Neural progenitor cell (in vitro differentiated cells): ENCODE data around the gene LITAFD. TPM values are rescaled to one million over a fixed set of nuclear protein-coding genes. Genes with fewer than 3 reads are reported as not detected.
A peak's percentile ranks its signal among the peaks of the same experiment; 100 is the strongest.

Experiments
- DNase-seq: peaks from one replicate; pipeline ENCODE4 v3.0.0-alpha.2; 2016; ENCODE audit warnings: low spot score
- H2AFZ ChIP-seq: fragments of 200-600 bp; sonication (generic); replicated peaks from 2 replicates; pipeline ENCODE4 v1.6.1; 2016; ENCODE audit warnings: antibody characterized with exemption
- H3F3A ChIP-seq: fragments of 200-600 bp; sonication (generic); 2 replicates; pipeline ENCODE4 v1.6.1; 2016; ENCODE audit warnings: antibody characterized with exemption, low read depth
- H3K27ac ChIP-seq: fragments of 200-600 bp; sonication (generic); 2 replicates; pipeline ENCODE4 v1.5.1; 2016; ENCODE audit warnings: mild to moderate bottlenecking
- H3K27me3 ChIP-seq: fragments of 200-600 bp; sonication (generic); 2 replicates; pipeline ENCODE4 v1.6.1; 2016; ENCODE audit warnings: mild to moderate bottlenecking, moderate library complexity
- H3K36me3 ChIP-seq: fragments of 200-600 bp; sonication (generic); 2 replicates; pipeline ENCODE4 v1.5.1; 2016
- H3K4me1 ChIP-seq: fragments of 200-600 bp; sonication (generic); 2 replicates; pipeline ENCODE4 v1.6.1; 2016; ENCODE audit warnings: mixed run types
- H3K4me2 ChIP-seq: fragments of 200-600 bp; sonication (generic); 2 replicates; pipeline ENCODE4 v1.6.1; 2016
- H3K4me3 ChIP-seq: fragments of 200-600 bp; sonication (generic); 2 replicates; pipeline ENCODE4 v1.5.1; 2016
- H3K79me2 ChIP-seq: fragments of 200-600 bp; sonication (generic); 2 replicates; pipeline ENCODE4 v1.6.1; 2016; ENCODE audit warnings: low read depth
- H3K9ac ChIP-seq: fragments of 200-600 bp; sonication (generic); 2 replicates; pipeline ENCODE4 v1.6.1; 2016
- H3K9me3 ChIP-seq: fragments of 200-600 bp; sonication (generic); 2 replicates; pipeline ENCODE4 v1.5.1; 2016; ENCODE audit warnings: low read depth
- H4K20me1 ChIP-seq: fragments of 200-600 bp; sonication (generic); 2 replicates; pipeline ENCODE4 v1.6.1; 2016; ENCODE audit warnings: low read depth
- H3K27ac Mint-ChIP-seq: 3 replicates; pipeline ENCODE4 v1.8.0; 2021; ENCODE audit warnings: mixed read lengths
- H3K27me3 Mint-ChIP-seq: 2 replicates; pipeline ENCODE4 v1.8.0; 2022; ENCODE audit warnings: low read depth, mild to moderate bottlenecking, inconsistent platforms, moderate library complexity, mixed read lengths; ENCODE audit not compliant: insufficient read depth
- H3K36me3 Mint-ChIP-seq: 3 replicates; pipeline ENCODE4 v1.8.0; 2021; ENCODE audit warnings: mixed read lengths
- H3K4me1 Mint-ChIP-seq: 3 replicates; pipeline ENCODE4 v1.8.0; 2021; ENCODE audit warnings: mixed read lengths
- H3K4me3 Mint-ChIP-seq: 3 replicates; pipeline ENCODE4 v1.8.0; 2021; ENCODE audit warnings: mild to moderate bottlenecking, moderate library complexity, mixed read lengths
- H3K9me3 Mint-ChIP-seq: 3 replicates; pipeline ENCODE4 v1.8.0; 2020; ENCODE audit warnings: mixed read lengths
- CTCF ChIP-seq: fragments of 200-600 bp; sonication (generic); IDR thresholded peaks from 2 replicates; pipeline ENCODE4 v1.5.1; 2017; ENCODE audit warnings: antibody characterized with exemption, mild to moderate bottlenecking
- EZH2 ChIP-seq: fragments of 200-600 bp; sonication (generic); IDR thresholded peaks from 2 replicates; pipeline ENCODE4 v1.6.1; 2017; ENCODE audit warnings: antibody characterized with exemption, mild to moderate bottlenecking, moderate library complexity
- EZH2phosphoT487 ChIP-seq: fragments of 200-600 bp; sonication (generic); IDR thresholded peaks from 2 replicates; pipeline ENCODE4 v1.6.1; 2017; ENCODE audit warnings: antibody characterized with exemption
- total RNA-seq: library from RNA; depleted of rRNA; stranded (reverse); fragments of >200 nt; gene quantifications from 2 replicates; pipeline ENCODE4 v1.2.3, GENCODE V29; 2015; ENCODE audit warnings: low replicate concordance

Gene LITAFD
- total RNA-seq, 1 donor from 2014 or later: not detected

DNA sequence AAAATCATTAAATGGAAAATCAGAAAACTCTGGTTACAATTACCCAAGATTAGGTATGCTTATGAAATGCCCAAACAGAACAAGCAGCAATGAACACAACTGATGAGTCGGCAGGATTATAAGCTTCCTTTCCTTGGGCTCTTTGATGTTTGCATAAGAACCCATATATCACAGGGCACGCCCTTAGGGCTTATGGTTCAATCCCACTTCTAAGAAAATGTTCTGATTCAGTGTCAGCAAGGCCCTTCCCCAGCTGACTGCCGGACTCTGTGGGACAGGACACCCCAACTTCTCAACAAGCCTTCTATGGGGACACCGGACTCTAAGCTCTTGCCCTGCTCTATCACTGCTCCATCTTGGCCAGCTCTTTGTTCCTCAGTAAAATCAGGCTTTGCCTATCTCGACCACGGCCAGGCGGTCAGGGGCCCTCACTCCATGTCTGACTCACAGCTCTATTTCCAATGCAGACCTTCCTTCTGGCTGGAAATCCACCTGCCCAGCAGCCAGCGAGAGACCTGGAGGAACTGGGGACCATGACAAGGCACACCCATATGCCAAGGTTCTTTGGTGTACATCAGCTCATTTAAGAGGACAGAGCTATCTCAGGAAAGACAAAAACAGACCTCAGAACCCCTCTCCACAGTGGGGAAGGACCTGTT, 26.8 kb downstream of the LITAFD start:
- Histone ChIP-seq H3K4me2 (no peak overlapping the region), H3K79me2 (peaks cover 15% of the 10 kb centered on the region), H3K36me3 (peaks cover 15% of the 10 kb centered on the region), H3K4me1 (no peaks in the 10 kb centered on the region), H2AFZ (no peak overlapping the region), H3K9ac (no peak overlapping the region), H3F3A (no peaks in the 10 kb centered on the region), H3K9me3 (no peaks in the 10 kb centered on the region), H4K20me1 (peaks cover 55% of the 10 kb centered on the region), H3K27ac (no peak overlapping the region), H3K4me3 (no peak overlapping the region), H3K27me3 (no peaks in the 10 kb centered on the region)
- TF ChIP-seq EZH2phosphoT487 (no peak), CTCF (no peak), EZH2 (no peak)
- Mint-ChIP-seq H3K36me3 (peaks cover 46% of the 10 kb centered on the region), H3K27me3 (peaks cover 6% of the 10 kb centered on the region), H3K4me1 (no peaks in the 10 kb centered on the region), H3K27ac (peak overlapping the region; percentile 78), H3K4me3 (no peak overlapping the region), H3K9me3 (no peaks in the 10 kb centered on the region)
- DNase-seq: no peak

DNA sequence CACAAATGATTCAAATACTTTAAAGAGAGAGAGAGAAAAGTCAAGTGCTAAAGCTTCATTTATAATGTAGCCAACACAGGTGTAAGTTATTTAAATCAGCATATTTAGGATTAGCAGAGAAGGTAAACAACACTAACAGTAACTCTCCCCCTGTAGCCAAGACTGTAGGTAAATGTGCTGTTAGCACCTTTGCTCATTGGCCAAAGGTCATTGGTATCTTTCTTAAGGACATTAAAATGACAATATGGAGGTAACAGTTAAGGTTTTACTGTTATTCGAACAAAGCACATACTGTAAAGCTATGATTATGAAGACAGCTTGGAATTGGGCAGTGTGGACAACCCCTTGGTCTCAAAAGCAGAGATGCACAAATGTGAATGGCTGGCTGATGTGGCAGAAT, 28.7 kb downstream of the LITAFD start:
- Histone ChIP-seq H3K4me3 (no peak overlapping the region), H3K27ac (no peak overlapping the region), H4K20me1 (peaks cover 60% of the 10 kb centered on the region), H3K9ac (no peak overlapping the region), H3K4me1 (no peaks in the 10 kb centered on the region), H3K36me3 (peaks cover 20% of the 10 kb centered on the region), H3K79me2 (peaks cover 27% of the 10 kb centered on the region), H3F3A (peaks cover 4% of the 10 kb centered on the region), H3K9me3 (no peaks in the 10 kb centered on the region), H3K4me2 (no peak overlapping the region), H3K27me3 (no peaks in the 10 kb centered on the region), H2AFZ (no peak overlapping the region)
- H3K27me3 Mint-ChIP-seq: peaks cover 5% of the 10 kb centered on the region
- no peak for DNase-seq
- peaks cover 46% of the 10 kb centered on the region for H3K36me3 Mint-ChIP-seq
- H3K27ac Mint-ChIP-seq: no peak overlapping the region
- H3K9me3 Mint-ChIP-seq: no peaks in the 10 kb centered on the region
- H3K4me3 Mint-ChIP-seq: peak overlapping the region; percentile 40
- no peak for TF ChIP-seq CTCF
- TF ChIP-seq EZH2: no peak
- TF ChIP-seq EZH2phosphoT487: no peak
- H3K4me1 Mint-ChIP-seq: peaks cover 3% of the 10 kb centered on the region

- peaks cover 27% of the 10 kb centered on the region for H3K79me2 ChIP-seq
- no peak overlapping the region for H3K27ac ChIP-seq
- peaks cover 8% of the 10 kb centered on the region for H3K4me1 ChIP-seq
- peaks cover 59% of the 10 kb centered on the region for H4K20me1 ChIP-seq
- TF ChIP-seq EZH2phosphoT487 (no peak), EZH2 (no peak), CTCF (no peak)
- Mint-ChIP-seq H3K9me3 (no peaks in the 10 kb centered on the region), H3K36me3 (peaks cover 60% of the 10 kb centered on the region), H3K4me3 (no peak overlapping the region), H3K27ac (no peak overlapping the region), H3K4me1 (peaks cover 14% of the 10 kb centered on the region), H3K27me3 (peaks cover 5% of the 10 kb centered on the region)
- no peak overlapping the region for H2AFZ ChIP-seq
- no peaks in the 10 kb centered on the region for H3K9me3 ChIP-seq
- H3K36me3 ChIP-seq: peaks cover 17% of the 10 kb centered on the region
- H3K9ac ChIP-seq: no peak overlapping the region
- no peak for DNase-seq
- no peaks in the 10 kb centered on the region for H3K27me3 ChIP-seq
- H3K4me3 ChIP-seq: no peak overlapping the region
- peaks cover 4% of the 10 kb centered on the region for H3F3A ChIP-seq
- no peak overlapping the region for H3K4me2 ChIP-seq
Observed at GRCh38 chr16:8912793-8913192, 30.6 kb downstream of the LITAFD start.
